Glutamatergic neuron (in vitro differentiated cells): ENCODE results near the gene MAP4K4. TPM values are rescaled to one million over a fixed set of nuclear protein-coding genes. Genes with fewer than 3 reads are reported as not detected.

Experiments used
- DNase-seq: peaks from one replicate; pipeline ENCODE4 v3.0.0; 2022
- H3K27ac Mint-ChIP-seq: one replicate; pipeline ENCODE4 v1.8.0; 2020; ENCODE audit warnings: mild to moderate bottlenecking, mixed read lengths, inconsistent platforms; ENCODE audit not compliant: unreplicated experiment
- H3K27me3 Mint-ChIP-seq: one replicate; pipeline ENCODE4 v1.8.0; 2020; ENCODE audit warnings: mild to moderate bottlenecking, moderate library complexity, mixed read lengths, inconsistent platforms; ENCODE audit not compliant: unreplicated experiment
- H3K36me3 Mint-ChIP-seq: one replicate; pipeline ENCODE4 v1.8.0; 2020; ENCODE audit warnings: mild to moderate bottlenecking, mixed read lengths, inconsistent platforms; ENCODE audit not compliant: unreplicated experiment
- H3K4me1 Mint-ChIP-seq: one replicate; pipeline ENCODE4 v1.8.0; 2020; ENCODE audit warnings: mild to moderate bottlenecking, low read depth, mixed read lengths, inconsistent platforms; ENCODE audit not compliant: unreplicated experiment
- H3K4me3 Mint-ChIP-seq: one replicate; pipeline ENCODE4 v1.8.0; 2020; ENCODE audit warnings: mild to moderate bottlenecking, mixed read lengths, inconsistent platforms; ENCODE audit not compliant: unreplicated experiment
- H3K9me3 Mint-ChIP-seq: one replicate; pipeline ENCODE4 v1.8.0; 2020; ENCODE audit warnings: mild to moderate bottlenecking, moderate library complexity, mixed read lengths, inconsistent platforms; ENCODE audit not compliant: unreplicated experiment
- CTCF ChIP-seq: fragments of 200-600 bp; sonication (generic); IDR thresholded peaks from one replicate; pipeline ENCODE4 v1.5.0; 2021; ENCODE audit not compliant: partially characterized antibody, unreplicated experiment
- total RNA-seq: library from RNA; stranded (reverse); fragmentation: NEBNext Ultra II Directional; extraction: Animal tissue kit (Norgen Biotek cat#: 25700); gene quantifications from one replicate; pipeline ENCODE4 v1.2.1, GENCODE V29; 2021; ENCODE audit not compliant: unreplicated experiment

Gene MAP4K4
- total RNA-seq, 1 donor from 2014 or later, result 756 TPM

- Mint-ChIP-seq H3K36me3 (no peaks in the 10 kb centered on the region), H3K4me1 (peaks cover 77% of the 10 kb centered on the region), H3K27me3 (peaks cover 40% of the 10 kb centered on the region), H3K4me3 (peak overlapping the region; percentile 77), H3K9me3 (peaks cover 38% of the 10 kb centered on the region), H3K27ac (peak overlapping the region; percentile 99)
- DNase-seq, result peak; percentile 53
- TF ChIP-seq CTCF, result no peak
These were observed 106.6 kb downstream of the MAP4K4 start for GRCh38 chr2:101803945-101804696.

GRCh38 chr2:101805152-101806088 is 107.9 kb downstream of the MAP4K4 start:
- H3K4me3 Mint-ChIP-seq, result peak overlapping the region; percentile 26
- TF ChIP-seq CTCF, result no peak
- peaks cover 79% of the 10 kb centered on the region for H3K4me1 Mint-ChIP-seq
- no peaks in the 10 kb centered on the region for H3K36me3 Mint-ChIP-seq
- peaks cover 34% of the 10 kb centered on the region for H3K9me3 Mint-ChIP-seq
- no peak for DNase-seq
- H3K27me3 Mint-ChIP-seq, result peaks cover 37% of the 10 kb centered on the region
- H3K27ac Mint-ChIP-seq, result peak overlapping the region; percentile 99

GRCh38 chr2:101806123-101806522 is 108.6 kb downstream of the MAP4K4 start:
- Mint-ChIP-seq H3K9me3 (peaks cover 34% of the 10 kb centered on the region), H3K4me1 (peaks cover 77% of the 10 kb centered on the region), H3K27ac (peak overlapping the region; percentile 99), H3K27me3 (peaks cover 35% of the 10 kb centered on the region), H3K4me3 (peak overlapping the region; percentile 26), H3K36me3 (no peaks in the 10 kb centered on the region)
- no peak for DNase-seq
- TF ChIP-seq CTCF, result no peak

- no peak for TF ChIP-seq CTCF
- H3K4me3 Mint-ChIP-seq, result peak overlapping the region; percentile 41
- H3K27me3 Mint-ChIP-seq, result peaks cover 37% of the 10 kb centered on the region
- peaks cover 36% of the 10 kb centered on the region for H3K9me3 Mint-ChIP-seq
- H3K4me1 Mint-ChIP-seq, result peaks cover 79% of the 10 kb centered on the region
- H3K36me3 Mint-ChIP-seq, result no peaks in the 10 kb centered on the region
- DNase-seq, result no peak
- H3K27ac Mint-ChIP-seq, result peak overlapping the region; percentile 59
These were observed 109.2 kb downstream of the MAP4K4 start for GRCh38 chr2:101806701-101807100.

GRCh38 chr2:101807242-101807641 is 109.7 kb downstream of the MAP4K4 start:
- no peak for DNase-seq
- Mint-ChIP-seq H3K27ac (peak overlapping the region; percentile 10), H3K36me3 (no peaks in the 10 kb centered on the region), H3K27me3 (peaks cover 38% of the 10 kb centered on the region), H3K4me1 (peaks cover 79% of the 10 kb centered on the region), H3K4me3 (no peak overlapping the region), H3K9me3 (peaks cover 36% of the 10 kb centered on the region)
- no peak for TF ChIP-seq CTCF
